GM12878 (cell line): Measurements from ENCODE around the gene SPNS1. TPM values are rescaled to one million over a fixed set of nuclear protein-coding genes. Genes with fewer than 3 reads are reported as not detected.

Experiments used
- BRCA1 ChIP-seq: IDR thresholded peaks from 2 replicates; pipeline ENCODE4 v1.6.1; 2011; ENCODE audit warnings: low read depth, low read length, improper control_type of control experiment
- EP300 ChIP-seq, 2 experiments: fragments of 150-350 bp in 1 of 2; IDR thresholded peaks; 2 replicates each; pipeline ENCODE4 v1.6.1; 2011 to 2012; ENCODE audit warnings: low read depth in 2 of 2, low read length in 2 of 2, borderline replicate concordance in 1 of 2, improper control_type of control experiment in 1 of 2, inconsistent platforms in 1 of 2; ENCODE audit not compliant: control insufficient read depth in 1 of 2
- ETV6 ChIP-seq, 2 experiments: fragments of 450-650 bp in 1 of 2; IDR thresholded peaks in 1 of 2; conservative IDR thresholded peaks in 1 of 2; 2 replicates each; pipeline ENCODE4 v1.6.1; 2014; ENCODE audit warnings: antibody characterized with exemption in 1 of 2, borderline replicate concordance in 1 of 2, low read depth in 1 of 2, mild to moderate bottlenecking in 1 of 2, moderate library complexity in 1 of 2
- MYB ChIP-seq: fragments of 150-350 bp; IDR thresholded peaks from 2 replicates; pipeline ENCODE4 v1.6.1; 2014; ENCODE audit warnings: mild to moderate bottlenecking, low read depth, low read length, borderline replicate concordance
- PAX8 ChIP-seq: fragments of 450-650 bp; IDR thresholded peaks from 2 replicates; pipeline ENCODE4 v1.6.1; 2017; ENCODE audit warnings: mild to moderate bottlenecking, moderate library complexity
- RCOR1 ChIP-seq: conservative IDR thresholded peaks from 2 replicates; pipeline ENCODE4 v1.6.1; 2012; ENCODE audit warnings: low read depth, low read length, improper control_type of control experiment
- TAF1 ChIP-seq: IDR thresholded peaks from 2 replicates; pipeline ENCODE4 v1.6.1; 2011; ENCODE audit warnings: mild to moderate bottlenecking, low read depth, low read length, borderline replicate concordance
- polyA plus RNA-seq, 11 experiments: library from polyadenylated mRNA; depleted of rRNA in 4 of 11; unstranded in 6 of 11; stranded (reverse) in 5 of 11; fragments of >200 nt; fragmentation: Nextera tagmentation in 4 of 11; fragmentation: Illumina TruSeq in 1 of 11; extraction: Ambion mirVana in 4 of 11; extraction: Trizol in 1 of 11; gene quantifications; 1 replicate in 1 of 11; 2 replicates in 10 of 11; pipeline versions ENCODE4 v1.2.1 to v1.2.3, GENCODE V29; 2011 to 2016; ENCODE audit warnings: inconsistent platforms in 2 of 11, missing spikeins in 2 of 11, low read depth in 1 of 11
- total RNA-seq, 4 experiments: library from RNA; depleted of rRNA in 3 of 4; stranded (reverse); fragments of >200 nt in 3 of 4; fragmentation: Illumina TruSeq in 1 of 4; extraction: Trizol in 1 of 4; gene quantifications; 2 replicates each; pipeline versions ENCODE4 v1.2.1 to v1.2.3, GENCODE V29; 2013 to 2021
- TF ChIP-seq, protein P1 (sequence below): fragments of 450-650 bp; IDR thresholded peaks from 2 replicates; pipeline ENCODE4 v1.6.1; 2017; ENCODE audit warnings: mild to moderate bottlenecking, moderate library complexity
- TF ChIP-seq, protein P2 (sequence below): fragments of 450-650 bp; formaldehyde crosslinking; IDR thresholded peaks from 2 replicates; pipeline ENCODE4 v1.4.0; 2020; ENCODE audit warnings: mild to moderate bottlenecking, moderate library complexity
- TF ChIP-seq, protein P3 (sequence below): fragments of 450-650 bp; formaldehyde crosslinking; IDR thresholded peaks from 2 replicates; pipeline ENCODE4 v1.5.0; 2022; ENCODE audit warnings: mild to moderate bottlenecking, missing genetic modification characterization

Gene SPNS1
- total and polyA plus RNA-seq, 10 of the 15 experiments (the other 5 are each of a cell fraction or from before 2014, with no cell fraction given) = 0.16 to 37.6 (median 12.0) TPM

DNA sequence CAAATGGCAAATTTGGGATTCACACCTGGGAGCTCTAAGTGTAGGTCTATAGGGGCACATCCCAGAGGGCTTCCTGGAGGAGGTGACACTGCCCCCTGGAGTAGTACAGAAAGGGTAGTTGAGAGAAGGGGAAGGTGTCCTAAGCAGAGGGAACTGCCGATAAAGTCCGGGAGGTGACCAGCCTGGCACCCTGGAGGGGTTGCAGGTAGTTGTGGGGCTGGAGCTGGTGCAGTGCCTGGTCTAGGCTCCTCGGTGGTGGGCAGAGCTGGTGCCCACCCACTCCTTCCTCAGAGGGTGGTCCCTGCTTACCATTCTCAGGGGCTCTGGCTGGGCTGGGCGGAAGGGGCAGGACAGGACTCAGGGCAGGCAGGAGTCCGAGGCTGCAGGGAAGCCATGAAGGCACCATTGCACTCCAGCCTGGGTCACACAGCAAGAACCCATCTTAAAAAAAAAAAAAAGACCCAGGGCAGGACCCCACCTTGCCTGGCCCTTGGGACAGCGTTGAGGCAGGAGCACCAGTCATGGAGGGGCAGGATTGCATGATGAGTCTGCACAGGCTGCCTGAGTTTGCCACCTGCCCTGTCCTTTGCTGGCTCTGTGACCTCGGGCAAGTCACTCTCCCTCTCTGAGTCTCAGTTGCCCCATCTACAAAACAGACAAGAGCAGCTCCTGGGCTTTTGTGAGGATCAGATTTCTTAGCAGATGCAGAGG, 54.0 kb downstream of the SPNS1 start (continued):
- TF ChIP-seq, protein P1, sequence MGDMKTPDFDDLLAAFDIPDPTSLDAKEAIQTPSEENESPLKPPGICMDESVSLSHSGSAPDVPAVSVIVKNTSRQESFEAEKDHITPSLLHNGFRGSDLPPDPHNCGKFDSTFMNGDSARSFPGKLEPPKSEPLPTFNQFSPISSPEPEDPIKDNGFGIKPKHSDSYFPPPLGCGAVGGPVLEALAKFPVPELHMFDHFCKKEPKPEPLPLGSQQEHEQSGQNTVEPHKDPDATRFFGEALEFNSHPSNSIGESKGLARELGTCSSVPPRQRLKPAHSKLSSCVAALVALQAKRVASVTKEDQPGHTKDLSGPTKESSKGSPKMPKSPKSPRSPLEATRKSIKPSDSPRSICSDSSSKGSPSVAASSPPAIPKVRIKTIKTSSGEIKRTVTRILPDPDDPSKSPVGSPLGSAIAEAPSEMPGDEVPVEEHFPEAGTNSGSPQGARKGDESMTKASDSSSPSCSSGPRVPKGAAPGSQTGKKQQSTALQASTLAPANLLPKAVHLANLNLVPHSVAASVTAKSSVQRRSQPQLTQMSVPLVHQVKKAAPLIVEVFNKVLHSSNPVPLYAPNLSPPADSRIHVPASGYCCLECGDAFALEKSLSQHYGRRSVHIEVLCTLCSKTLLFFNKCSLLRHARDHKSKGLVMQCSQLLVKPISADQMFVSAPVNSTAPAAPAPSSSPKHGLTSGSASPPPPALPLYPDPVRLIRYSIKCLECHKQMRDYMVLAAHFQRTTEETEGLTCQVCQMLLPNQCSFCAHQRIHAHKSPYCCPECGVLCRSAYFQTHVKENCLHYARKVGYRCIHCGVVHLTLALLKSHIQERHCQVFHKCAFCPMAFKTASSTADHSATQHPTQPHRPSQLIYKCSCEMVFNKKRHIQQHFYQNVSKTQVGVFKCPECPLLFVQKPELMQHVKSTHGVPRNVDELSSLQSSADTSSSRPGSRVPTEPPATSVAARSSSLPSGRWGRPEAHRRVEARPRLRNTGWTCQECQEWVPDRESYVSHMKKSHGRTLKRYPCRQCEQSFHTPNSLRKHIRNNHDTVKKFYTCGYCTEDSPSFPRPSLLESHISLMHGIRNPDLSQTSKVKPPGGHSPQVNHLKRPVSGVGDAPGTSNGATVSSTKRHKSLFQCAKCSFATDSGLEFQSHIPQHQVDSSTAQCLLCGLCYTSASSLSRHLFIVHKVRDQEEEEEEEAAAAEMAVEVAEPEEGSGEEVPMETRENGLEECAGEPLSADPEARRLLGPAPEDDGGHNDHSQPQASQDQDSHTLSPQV = no peak
- TF ChIP-seq RCOR1 = no peak
- TF ChIP-seq BRCA1 = no peak
- TF ChIP-seq, protein P2, sequence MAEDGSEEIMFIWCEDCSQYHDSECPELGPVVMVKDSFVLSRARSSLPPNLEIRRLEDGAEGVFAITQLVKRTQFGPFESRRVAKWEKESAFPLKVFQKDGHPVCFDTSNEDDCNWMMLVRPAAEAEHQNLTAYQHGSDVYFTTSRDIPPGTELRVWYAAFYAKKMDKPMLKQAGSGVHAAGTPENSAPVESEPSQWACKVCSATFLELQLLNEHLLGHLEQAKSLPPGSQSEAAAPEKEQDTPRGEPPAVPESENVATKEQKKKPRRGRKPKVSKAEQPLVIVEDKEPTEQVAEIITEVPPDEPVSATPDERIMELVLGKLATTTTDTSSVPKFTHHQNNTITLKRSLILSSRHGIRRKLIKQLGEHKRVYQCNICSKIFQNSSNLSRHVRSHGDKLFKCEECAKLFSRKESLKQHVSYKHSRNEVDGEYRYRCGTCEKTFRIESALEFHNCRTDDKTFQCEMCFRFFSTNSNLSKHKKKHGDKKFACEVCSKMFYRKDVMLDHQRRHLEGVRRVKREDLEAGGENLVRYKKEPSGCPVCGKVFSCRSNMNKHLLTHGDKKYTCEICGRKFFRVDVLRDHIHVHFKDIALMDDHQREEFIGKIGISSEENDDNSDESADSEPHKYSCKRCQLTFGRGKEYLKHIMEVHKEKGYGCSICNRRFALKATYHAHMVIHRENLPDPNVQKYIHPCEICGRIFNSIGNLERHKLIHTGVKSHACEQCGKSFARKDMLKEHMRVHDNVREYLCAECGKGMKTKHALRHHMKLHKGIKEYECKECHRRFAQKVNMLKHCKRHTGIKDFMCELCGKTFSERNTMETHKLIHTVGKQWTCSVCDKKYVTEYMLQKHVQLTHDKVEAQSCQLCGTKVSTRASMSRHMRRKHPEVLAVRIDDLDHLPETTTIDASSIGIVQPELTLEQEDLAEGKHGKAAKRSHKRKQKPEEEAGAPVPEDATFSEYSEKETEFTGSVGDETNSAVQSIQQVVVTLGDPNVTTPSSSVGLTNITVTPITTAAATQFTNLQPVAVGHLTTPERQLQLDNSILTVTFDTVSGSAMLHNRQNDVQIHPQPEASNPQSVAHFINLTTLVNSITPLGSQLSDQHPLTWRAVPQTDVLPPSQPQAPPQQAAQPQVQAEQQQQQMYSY = no peak
- no peak for TF ChIP-seq TAF1
- TF ChIP-seq MYB = no peak
- TF ChIP-seq PAX8 = no peak
- no peak for TF ChIP-seq ETV6 (conservative IDR thresholded peaks at IDR 0.05 in 1 of 2, IDR thresholded peaks at IDR 0.05 in 1 of 2; ENCODE audit: borderline replicate concordance in 1 of 2, low read depth in 1 of 2)
- TF ChIP-seq, protein P3, sequence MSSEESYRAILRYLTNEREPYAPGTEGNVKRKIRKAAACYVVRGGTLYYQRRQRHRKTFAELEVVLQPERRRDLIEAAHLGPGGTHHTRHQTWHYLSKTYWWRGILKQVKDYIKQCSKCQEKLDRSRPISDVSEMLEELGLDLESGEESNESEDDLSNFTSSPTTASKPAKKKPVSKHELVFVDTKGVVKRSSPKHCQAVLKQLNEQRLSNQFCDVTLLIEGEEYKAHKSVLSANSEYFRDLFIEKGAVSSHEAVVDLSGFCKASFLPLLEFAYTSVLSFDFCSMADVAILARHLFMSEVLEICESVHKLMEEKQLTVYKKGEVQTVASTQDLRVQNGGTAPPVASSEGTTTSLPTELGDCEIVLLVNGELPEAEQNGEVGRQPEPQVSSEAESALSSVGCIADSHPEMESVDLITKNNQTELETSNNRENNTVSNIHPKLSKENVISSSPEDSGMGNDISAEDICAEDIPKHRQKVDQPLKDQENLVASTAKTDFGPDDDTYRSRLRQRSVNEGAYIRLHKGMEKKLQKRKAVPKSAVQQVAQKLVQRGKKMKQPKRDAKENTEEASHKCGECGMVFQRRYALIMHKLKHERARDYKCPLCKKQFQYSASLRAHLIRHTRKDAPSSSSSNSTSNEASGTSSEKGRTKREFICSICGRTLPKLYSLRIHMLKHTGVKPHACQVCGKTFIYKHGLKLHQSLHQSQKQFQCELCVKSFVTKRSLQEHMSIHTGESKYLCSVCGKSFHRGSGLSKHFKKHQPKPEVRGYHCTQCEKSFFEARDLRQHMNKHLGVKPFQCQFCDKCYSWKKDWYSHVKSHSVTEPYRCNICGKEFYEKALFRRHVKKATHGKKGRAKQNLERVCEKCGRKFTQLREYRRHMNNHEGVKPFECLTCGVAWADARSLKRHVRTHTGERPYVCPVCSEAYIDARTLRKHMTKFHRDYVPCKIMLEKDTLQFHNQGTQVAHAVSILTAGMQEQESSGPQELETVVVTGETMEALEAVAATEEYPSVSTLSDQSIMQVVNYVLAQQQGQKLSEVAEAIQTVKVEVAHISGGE (CRISPR knock-in tag) = no peak
- no peak for TF ChIP-seq EP300 (IDR thresholded peaks at IDR 0.05; ENCODE audit: borderline replicate concordance in 1 of 2, control insufficient read depth in 1 of 2, low read depth in 2 of 2, low read length in 2 of 2)
- TF ChIP-seq, all 136 proteins: peak for 0
